ENCODE results near the gene AMFR.
A peak's percentile ranks its signal among the peaks of the same experiment; 100 is the strongest.

The AMFR gene

DNA sequence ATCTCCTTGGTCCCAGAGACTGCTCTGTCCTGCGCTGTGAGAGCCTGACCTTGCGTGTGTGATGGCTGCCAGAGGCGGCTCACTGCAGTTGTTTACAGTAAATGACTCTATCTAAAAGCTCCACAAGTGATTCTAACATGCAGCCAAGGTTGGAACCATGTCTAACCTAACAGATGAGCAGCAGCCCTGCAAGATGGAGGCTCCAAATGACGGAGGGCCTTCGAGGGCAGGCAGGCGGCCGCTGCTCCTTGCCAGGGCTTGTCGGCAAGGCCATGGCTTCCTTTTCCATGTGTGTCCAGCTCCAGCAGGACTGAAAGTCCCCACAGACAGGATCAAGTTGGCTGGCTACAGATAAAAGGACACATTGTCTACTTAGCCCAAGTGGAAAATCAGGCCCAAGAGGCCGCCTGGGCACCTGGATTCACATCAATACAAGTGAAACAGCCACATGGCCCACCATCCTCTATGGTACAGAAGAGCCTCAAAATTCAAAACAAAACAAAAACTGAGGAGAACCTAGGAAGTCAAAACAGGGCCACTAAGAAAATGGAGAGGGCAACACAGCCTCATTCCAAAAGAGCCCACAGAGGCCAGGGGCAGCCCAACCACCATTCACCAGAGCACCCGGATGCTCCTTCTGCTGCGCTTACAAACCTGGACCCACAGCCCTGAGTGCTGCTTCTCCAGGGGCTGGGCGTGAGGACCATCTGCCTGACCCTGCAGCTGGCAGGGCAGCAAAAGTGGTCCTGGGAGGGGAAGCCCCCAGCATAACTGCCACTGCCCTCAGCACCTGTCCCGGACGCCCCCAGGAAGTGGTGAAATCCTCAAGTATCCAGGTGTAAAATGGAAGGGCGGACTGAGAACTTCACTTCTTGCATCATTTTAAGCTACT is 65.0 kb downstream of the AMFR start:
- no peak for DNase-seq

DNA sequence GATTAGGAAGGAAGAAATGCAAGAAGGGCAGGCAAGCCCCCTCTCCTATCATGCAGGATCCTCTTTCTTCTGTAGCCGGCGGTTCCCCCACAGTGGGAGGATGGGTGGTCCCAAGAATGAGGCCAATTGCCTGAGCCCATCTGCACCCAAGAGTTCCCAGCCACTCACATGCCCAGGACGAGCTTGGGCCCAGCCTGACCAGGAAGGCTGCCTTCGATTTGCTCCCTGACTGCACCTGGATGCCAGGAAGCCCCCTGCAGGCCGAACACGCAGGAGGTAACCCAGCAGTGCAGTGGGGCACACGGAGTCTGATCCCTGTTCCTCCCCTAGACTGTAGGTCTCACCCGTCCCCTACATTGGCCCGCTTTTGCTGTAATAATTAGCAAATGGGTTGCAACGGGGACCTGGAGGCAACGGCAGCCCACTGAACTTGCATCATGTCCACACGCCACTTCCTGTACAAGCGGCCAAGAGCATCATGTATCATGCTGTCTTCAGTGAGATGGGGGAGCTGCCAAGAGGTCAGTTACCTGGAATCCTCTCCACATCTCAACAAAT is 67.5 kb downstream of the AMFR start:
- DNase-seq: no peak

DNA sequence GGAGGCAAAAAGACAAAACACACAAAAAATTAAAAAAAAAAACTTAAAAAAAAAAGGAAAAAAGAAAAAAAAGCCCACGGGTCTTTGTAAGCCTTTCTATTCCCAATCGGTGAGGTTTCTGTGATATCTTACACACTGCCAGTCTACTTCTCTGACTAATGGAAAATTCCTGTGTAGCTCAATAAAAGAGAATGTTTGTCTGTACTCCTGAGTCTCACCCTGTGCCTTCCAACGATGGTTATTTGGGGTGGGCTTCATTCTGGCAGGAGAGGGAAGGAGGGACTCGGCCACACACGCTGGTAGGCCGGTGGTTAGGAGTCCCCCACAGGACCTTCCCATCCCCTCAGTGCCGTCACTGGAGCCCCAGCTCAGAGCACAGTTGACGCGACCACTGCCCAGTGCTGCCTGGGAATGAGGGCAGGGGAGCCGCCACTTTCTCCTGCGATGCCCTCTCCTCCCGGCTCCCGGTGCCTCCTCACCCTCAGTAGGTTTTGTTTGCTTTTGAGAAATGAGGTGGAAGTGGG is 68.0 kb downstream of the AMFR start:
- DNase-seq: no peak

- DNase-seq: peak; percentile 66
Observed at GRCh38 chr16:56356276-56357240, 68.8 kb downstream of the AMFR start.

GRCh38 chr16:56355786-56356275 is 69.5 kb downstream of the AMFR start:
- no peak for DNase-seq

GRCh38 chr16:56355221-56355620 is 70.1 kb downstream of the AMFR start:
- DNase-seq: no peak

DNA sequence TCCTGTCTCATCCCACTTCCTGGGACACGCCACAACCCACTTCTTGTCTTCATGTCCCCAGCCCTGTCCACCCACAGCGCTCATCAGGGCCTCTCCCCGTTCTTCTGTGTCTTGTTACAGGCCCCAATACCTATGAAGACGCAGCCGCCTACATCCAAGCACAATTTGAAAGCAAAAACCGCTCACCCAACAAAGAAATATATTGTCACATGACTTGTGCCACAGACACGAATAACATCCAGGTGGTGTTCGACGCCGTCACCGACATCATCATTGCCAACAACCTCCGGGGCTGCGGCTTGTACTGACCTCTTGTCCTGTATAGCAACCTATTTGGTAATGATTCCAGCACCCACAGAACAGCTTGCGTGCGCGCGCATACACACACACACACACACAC is 70.6 kb downstream of the AMFR start:
- no peak for DNase-seq

DNA sequence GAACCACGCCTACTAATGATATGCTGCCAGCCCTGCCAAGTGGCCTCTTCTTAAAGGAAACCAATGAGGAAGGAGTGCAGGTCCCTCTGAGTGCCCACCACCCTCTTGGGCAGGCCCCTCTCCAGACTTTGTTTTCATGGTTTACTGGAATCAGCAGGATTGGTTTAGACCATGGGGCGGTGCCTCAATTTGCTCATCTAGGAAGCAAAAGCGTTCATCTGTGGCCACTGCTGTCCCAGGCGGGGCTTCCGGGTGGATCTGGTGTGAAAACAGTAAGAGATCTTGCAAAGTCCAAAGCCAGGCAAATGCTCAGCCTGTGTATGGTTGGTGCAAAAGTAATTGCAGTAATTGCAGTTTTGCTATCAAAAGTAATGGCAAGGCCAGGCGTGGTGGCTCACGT is 71.3 kb downstream of the AMFR start:
- no peak for DNase-seq

GRCh38 chr16:56353054-56353921 is 72.1 kb downstream of the AMFR start:
- DNase-seq: no peak

DNA sequence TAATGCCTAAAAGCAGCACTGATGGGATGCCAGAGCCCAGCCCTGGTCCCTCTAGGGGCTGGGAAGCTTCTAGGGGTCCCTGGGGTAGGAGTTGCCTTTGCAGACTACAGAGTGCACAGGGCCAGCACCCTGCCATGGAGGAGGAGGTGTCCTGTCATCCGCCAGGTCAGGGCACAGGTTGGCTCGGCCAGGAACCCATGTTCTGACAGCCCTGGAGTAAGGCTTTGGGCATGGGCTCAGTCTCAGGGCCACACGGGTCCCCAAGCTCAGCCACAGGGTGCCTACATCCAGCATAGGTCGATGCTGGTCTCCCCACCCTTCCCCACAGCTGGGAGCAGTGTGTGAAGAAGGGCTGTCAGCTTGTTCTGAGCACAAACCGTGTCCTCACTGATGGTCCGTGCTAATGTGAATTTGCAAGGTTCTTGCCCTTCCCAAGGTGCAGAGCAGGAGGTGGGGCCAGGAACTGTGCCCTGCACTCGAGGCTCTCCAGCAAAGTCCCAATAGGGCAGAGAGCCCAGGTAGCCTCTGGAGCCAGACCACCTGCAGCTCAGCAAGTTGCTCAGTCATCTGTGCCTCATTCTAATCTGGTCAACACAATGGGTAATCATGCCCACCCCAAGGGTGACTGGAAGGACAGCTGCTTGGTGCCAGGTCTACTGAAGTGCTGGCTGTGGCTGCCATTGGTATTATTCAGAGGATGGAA is 72.8 kb downstream of the AMFR start:
- DNase-seq: no peak

- no peak for DNase-seq
Observed at GRCh38 chr16:56351481-56351880, 73.9 kb downstream of the AMFR start.

- DNase-seq: no peak
Observed at GRCh38 chr16:56350491-56351405, 74.6 kb downstream of the AMFR start.

DNA sequence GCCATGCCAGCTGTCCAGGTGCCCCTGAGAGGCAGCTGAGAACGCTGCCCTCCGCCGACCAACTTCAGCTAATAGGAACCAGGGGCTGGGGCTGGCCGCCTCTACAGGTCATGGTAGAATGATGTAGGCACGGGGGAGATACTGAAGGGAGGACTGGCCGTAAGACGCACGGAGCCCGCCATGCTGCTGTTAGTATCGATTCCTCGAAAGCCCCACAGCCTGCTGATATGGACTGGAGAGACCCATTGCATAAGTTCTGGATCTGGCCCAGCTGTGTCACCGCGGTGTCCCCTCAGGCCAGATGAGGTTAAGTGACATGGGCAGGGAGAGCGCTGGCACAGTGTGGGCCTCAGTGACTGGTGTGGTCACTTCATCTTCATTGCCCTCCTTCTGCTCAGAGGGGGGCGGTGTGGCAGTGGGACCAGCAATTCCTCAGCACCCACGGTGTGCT is 75.6 kb downstream of the AMFR start:
- no peak for DNase-seq

GRCh38 chr16:56349086-56349415 is 76.3 kb downstream of the AMFR start:
- no peak for DNase-seq

- DNase-seq: peak; percentile 39
Observed at GRCh38 chr16:56348168-56349085, 76.9 kb downstream of the AMFR start.

DNA sequence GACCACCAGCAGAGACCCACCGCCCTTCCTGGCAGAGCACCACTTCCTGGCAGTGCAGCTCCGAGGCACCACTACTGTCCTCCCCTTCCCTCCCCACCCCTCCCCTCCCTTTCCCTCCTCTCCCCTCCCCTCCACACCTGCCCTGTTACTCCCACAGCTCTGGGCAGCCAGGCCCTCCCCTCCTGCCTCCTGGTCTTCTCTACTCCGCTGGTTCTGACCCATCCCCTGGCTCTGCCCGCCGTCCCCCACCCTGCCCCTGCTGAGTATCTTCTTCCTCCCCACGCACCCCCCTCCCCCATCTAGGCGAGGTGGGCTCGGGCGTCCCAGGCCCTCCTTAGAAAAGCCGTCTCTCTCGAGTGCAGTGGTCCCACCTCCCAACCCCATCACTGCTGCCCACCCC is 77.7 kb downstream of the AMFR start:
- DNase-seq: no peak

DNA sequence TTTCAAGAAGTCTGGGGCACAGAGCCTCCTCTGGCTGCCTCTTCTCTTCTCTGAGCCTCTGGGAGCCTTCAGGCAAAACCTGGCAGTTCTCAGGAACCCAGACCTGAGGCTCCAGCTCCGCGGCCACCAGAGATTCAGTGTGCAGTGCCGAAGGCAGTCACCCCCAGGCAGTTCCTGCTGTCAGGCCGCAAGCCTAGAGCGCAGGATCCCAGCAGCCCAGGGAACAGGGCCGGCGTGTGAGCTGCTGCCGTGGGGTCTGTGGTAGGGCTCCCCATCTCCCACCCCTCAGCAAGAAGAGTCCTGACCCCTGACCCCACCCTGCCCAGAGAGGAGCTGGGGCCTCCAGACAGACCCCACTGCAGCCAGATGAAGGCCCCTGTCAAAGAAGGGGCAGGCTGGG is 78.2 kb downstream of the AMFR start:
- DNase-seq: no peak

DNA sequence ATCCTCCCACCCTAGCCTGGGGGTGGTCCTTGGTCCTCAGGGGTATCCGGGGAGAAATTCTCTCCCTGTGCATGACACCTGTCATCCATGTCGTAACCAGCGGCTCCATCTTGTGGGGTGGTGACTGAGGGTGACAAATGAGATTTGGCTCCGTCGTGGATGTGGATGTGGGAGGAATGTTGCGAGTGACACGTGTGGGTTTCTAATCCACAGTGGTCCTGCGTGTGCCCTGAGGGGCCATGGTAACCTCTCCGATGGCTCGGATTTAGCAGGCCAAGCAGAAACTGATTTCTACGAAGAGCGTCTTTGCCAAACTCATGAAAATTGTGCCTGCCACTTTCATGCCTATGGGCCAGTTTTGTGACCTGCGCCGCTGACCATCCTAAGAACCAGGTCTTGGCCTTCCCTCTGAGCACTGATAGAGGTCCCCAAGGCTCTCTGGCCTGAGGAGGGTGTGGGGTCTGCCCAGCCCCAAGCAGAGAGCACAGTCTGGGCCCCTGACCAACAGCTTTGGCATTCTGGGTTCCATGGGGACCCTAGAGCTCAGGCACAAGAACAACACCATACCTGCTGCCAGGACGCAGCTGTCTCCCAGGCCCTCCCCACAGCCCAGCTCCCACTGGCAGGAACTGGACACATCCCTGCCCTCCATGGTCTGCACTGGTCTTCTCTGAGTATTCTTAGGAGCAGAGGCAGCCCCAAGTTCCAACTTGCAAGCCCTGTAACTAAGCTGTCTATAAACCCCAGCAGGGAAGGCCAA is 79.0 kb downstream of the AMFR start:
- DNase-seq: no peak
